ENCODE measurements around the gene KIAA1549.

The KIAA1549 gene

DNA sequence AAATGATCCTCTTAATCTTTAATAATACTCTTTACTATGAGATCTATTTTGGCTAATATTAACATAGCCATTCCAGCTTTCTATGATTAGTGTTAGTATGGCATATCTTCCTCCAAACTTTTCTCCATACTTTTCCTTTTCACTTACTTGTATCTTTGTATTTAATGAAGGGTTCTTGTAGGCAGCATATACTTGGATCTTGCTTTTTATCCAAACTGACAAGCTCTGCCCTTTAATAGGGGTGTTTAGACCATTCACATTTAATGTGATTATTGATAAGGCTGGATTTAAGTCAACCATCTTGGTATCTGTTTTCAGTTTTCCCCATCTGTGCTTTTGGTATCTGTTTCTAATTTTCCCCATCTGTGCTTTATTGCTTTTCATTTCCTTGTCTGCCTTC, 123.5 kb downstream of the KIAA1549 start:
- TF ChIP-seq, protein P1, sequence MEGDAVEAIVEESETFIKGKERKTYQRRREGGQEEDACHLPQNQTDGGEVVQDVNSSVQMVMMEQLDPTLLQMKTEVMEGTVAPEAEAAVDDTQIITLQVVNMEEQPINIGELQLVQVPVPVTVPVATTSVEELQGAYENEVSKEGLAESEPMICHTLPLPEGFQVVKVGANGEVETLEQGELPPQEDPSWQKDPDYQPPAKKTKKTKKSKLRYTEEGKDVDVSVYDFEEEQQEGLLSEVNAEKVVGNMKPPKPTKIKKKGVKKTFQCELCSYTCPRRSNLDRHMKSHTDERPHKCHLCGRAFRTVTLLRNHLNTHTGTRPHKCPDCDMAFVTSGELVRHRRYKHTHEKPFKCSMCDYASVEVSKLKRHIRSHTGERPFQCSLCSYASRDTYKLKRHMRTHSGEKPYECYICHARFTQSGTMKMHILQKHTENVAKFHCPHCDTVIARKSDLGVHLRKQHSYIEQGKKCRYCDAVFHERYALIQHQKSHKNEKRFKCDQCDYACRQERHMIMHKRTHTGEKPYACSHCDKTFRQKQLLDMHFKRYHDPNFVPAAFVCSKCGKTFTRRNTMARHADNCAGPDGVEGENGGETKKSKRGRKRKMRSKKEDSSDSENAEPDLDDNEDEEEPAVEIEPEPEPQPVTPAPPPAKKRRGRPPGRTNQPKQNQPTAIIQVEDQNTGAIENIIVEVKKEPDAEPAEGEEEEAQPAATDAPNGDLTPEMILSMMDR (conservative IDR thresholded peaks at IDR 0.05; ENCODE audit: control insufficient read depth, insufficient read depth, low read depth, low read length) = no peak
- no peak for DNase-seq (ENCODE audit: low read depth)
- no peak overlapping the region for H3K4me3 ChIP-seq (ENCODE audit: control insufficient read depth, low read depth, low read length)

GRCh38 chr7:138854115-138854645, 127.0 kb downstream of the KIAA1549 start:
- no peak overlapping the region for H3K4me3 ChIP-seq (ENCODE audit: control insufficient read depth, low read depth, low read length)
- TF ChIP-seq, protein P1 (conservative IDR thresholded peaks at IDR 0.05; ENCODE audit: control insufficient read depth, insufficient read depth, low read depth, low read length) = no peak
- no peak for DNase-seq (ENCODE audit: low read depth)

- TF ChIP-seq, protein P1 (conservative IDR thresholded peaks at IDR 0.05; ENCODE audit: control insufficient read depth, insufficient read depth, low read depth, low read length) = no peak
- H3K4me3 ChIP-seq (ENCODE audit: control insufficient read depth, low read depth, low read length) = no peak overlapping the region
- DNase-seq (ENCODE audit: low read depth) = no peak
Observed at GRCh38 chr7:138853448-138853847, 127.7 kb downstream of the KIAA1549 start.

- no peak for DNase-seq (ENCODE audit: low read depth)
- TF ChIP-seq, protein P1 (conservative IDR thresholded peaks at IDR 0.05; ENCODE audit: control insufficient read depth, insufficient read depth, low read depth, low read length) = no peak
- H3K4me3 ChIP-seq (ENCODE audit: control insufficient read depth, low read depth, low read length) = no peak overlapping the region
Observed at GRCh38 chr7:138852469-138852868, 128.7 kb downstream of the KIAA1549 start.

DNA sequence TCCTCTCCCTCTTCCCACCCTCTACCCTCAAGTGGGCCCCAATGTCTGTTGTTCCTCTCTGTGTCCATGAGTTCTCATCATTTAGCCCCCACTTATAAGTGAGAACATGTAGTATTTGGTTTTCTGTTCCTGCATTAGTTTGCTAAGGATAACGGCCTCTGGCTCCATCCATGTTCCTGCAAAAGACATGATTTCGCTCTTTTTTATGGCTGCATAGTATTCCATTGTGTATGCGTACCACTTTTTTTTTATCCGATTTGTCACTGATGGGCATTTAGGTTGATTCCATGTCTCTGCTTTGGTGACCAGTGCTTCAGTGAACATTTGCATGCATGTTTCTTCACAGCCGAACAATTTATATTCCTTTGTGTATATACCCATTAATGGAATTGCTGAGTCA, 131.5 kb downstream of the KIAA1549 start:
- no peak for DNase-seq (ENCODE audit: low read depth)
- H3K4me3 ChIP-seq (ENCODE audit: control insufficient read depth, low read depth, low read length) = no peak overlapping the region
- TF ChIP-seq, protein P1 (conservative IDR thresholded peaks at IDR 0.05; ENCODE audit: control insufficient read depth, insufficient read depth, low read depth, low read length) = no peak

GRCh38 chr7:138848056-138848980, 132.9 kb downstream of the KIAA1549 start:
- DNase-seq (ENCODE audit: low read depth) = peak; percentile 9
- TF ChIP-seq, protein P1 (conservative IDR thresholded peaks at IDR 0.05; ENCODE audit: control insufficient read depth, insufficient read depth, low read depth, low read length) = no peak
- no peak overlapping the region for H3K4me3 ChIP-seq (ENCODE audit: control insufficient read depth, low read depth, low read length)

All from fibroblast of mammary gland (primary cell).